GM21447 (cell line): ENCODE data around the gene CLCN2.

Source experiments
- ATAC-seq: cut with Tn5 transposase; IDR thresholded peaks from one replicate; pipeline ENCODE4 v1.9.1; 2021; ENCODE audit not compliant: unreplicated experiment

CLCN2 gene

DNA sequence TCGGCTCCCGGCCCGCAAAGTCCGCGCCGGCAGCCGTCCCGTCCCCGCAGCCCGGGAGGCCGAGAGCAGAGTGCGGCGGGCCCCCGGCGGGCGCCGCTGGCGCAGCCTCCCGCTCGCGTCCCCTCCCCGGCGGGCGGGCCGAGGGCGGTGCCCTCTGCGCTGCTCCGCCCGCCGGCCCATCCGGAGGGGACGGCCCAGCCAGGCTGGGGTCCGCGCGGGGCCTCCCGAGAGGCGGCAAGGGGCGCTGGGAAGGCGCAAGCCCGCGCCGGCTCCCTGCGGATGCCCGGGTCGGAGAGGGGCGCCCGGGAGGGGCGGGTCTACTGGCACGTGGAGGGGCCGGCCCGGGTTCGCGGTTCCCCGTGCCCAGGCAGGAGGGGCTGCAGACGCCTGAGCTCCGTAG lies at the start of gene CLCN2, which contains the start of gene POLR2H:
TSS of gene CLCN2 (minus strand) at position 74 of the 400 bp plus-strand sequence. CDS start 126 bp downstream, outside the sequence.
TSS of gene POLR2H (plus strand) at position 179 of the 400 bp plus-strand sequence. CDS start 1,783 bp downstream, outside the sequence.
- ATAC-seq: peak; percentile 33

GRCh38 chr3:184409946-184410500 lies 48.6 kb upstream of the CLCN2 start:
- no peak for ATAC-seq

- ATAC-seq: no peak
These were observed 48.0 kb upstream of the CLCN2 start for GRCh38 chr3:184409331-184409926.

DNA sequence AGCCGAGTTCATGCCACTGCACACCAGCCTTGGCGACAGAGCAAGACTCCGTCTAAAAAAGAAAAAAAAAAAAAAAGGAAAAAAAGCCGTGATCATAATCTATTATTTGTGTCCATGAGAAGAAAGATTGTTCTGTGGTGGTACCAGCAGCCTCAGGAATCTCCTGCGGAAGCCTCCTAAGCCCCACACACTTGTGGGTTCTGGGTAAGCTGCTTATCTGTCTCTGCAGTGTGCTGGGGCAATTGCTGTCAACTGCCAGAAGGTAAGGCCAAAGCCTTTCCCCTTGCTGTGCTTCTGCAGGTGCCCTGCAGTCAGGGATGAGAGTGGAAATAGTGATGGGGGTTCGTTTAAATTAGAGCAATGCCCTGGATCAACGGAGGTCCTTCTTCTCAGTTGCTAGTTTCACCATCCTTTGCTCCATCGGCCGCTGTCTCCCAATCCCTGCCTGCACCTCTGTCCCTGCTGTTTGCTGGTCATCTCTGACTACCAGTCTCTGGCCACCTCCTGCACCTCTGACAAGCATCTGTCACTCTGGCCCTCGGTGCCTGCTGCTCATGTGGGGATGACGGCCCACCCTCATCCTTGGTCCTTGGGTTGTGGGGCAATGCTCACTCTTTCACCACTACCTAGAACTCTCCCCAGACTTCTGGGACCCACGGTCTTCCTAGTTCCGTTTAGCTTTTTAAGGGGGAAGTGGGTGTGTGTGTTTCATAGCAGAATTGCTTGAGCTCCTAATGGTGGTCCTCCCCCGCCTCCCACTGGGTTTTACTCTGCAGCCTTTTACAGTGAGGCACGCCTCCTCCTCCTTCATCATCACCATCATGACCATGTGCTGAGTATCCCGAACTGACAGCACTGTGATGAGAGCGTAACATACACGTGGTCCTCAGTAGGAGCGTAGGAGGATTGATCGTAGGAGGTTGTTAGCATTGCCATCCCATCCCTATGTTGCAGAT lies 43.9 kb upstream of the CLCN2 start:
- ATAC-seq: no peak

- no peak for ATAC-seq
These were observed 38.0 kb upstream of the CLCN2 start for GRCh38 chr3:184399410-184399809.

- no peak for ATAC-seq
These were observed 33.9 kb upstream of the CLCN2 start for GRCh38 chr3:184395320-184395660.

GRCh38 chr3:184391266-184391665 lies 29.9 kb upstream of the CLCN2 start:
- no peak for ATAC-seq

GRCh38 chr3:184389935-184390528 lies 28.6 kb upstream of the CLCN2 start:
- ATAC-seq: no peak

- no peak for ATAC-seq
These were observed 28.0 kb upstream of the CLCN2 start for GRCh38 chr3:184389384-184389783.

- ATAC-seq: no peak
These were observed 27.5 kb upstream of the CLCN2 start for GRCh38 chr3:184388936-184389230.

DNA sequence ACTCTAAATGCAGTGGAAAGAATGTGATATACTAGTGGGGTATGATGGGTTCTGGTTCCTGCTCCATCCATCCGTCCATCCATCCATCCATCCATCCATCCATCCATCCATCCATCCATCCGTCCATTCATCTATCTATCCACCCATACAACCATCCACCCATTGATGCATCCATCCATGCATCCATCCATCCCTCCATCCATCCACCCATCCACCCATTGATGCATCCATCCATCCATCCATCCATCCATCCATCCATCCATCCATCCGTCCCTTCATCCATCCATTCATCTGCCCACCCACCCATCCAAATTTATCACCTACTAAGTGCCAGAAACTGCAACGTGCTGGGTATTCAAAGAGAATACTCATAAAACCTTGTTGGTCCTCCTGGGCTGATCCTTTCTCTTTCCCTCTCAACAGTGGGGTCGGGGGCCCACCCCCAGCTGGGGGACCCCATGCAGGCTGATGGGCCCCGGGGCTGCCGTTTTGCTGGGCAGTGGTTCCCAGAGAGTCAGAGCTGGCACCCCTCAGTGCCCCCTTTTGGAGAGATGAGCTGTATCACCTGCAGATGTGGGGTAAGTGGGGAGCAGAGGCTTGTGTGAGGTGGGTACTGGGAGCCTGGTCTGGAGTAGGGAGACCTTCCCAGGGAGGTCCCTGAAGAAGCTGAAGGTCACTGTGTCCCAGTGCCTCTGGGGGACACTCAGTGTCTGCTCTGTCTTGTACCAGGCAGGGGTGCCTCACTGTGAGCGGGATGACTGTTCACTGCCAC lies 26.9 kb upstream of the CLCN2 start:
- ATAC-seq: no peak

- ATAC-seq: no peak
These were observed 25.8 kb upstream of the CLCN2 start for GRCh38 chr3:184387174-184387714.

DNA sequence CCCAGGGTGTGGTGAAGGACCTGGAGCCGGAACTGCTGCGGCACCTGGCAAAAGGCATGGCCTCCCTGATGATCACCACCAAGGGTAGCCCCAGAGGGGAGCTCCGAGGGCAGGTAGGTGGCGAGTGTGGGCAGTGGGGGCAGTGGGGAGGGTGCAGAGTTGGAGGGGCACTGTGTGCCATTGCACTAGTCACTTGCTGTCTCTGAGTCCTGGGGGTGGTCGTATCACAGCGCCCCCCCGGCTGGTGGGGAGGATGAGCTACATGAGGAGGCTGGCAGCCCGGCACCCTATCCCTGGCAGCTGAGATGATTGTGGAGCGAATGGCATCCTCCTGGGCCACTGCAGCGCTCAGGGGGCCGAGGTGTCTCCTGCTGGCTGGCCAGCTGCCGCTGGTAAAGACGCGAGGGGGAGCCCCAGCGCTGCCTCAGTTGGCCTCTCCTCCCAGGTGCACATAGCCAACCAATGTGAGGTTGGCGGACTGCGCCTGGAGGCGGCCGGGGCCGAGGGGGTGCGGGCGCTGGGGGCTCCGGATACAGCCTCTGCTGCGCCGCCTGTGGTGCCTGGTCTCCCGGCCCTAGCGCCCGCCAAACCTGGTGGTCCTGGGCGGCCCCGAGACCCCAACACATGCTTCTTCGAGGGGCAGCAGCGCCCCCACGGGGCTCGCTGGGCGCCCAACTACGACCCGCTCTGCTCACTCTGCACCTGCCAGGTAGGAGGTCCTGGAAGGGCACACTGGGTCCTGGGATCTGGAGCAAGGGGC lies 24.8 kb upstream of the CLCN2 start:
- no peak for ATAC-seq

GRCh38 chr3:184384856-184385422 lies 23.5 kb upstream of the CLCN2 start:
- ATAC-seq: no peak

GRCh38 chr3:184384342-184384741 lies 22.9 kb upstream of the CLCN2 start:
- no peak for ATAC-seq

- no peak for ATAC-seq
These were observed 21.8 kb upstream of the CLCN2 start for GRCh38 chr3:184383033-184383740.

GRCh38 chr3:184382326-184383032 lies 21.1 kb upstream of the CLCN2 start:
- ATAC-seq: no peak
